MM.1S (cell line): ENCODE measurements around the gene DOCK11.
"Not testable (repeated sequence)": the region's sequence is repeated elsewhere in the genome, so short reads cannot be mapped to it uniquely, and the experiment has no call there.

Experiments used
- DNase-seq: peaks from one replicate; pipeline ENCODE4 v3.0.0-alpha.2; 2015
- H2AFZ ChIP-seq: fragments of 300-600 bp; sonication (generic); 2 replicates; pipeline ENCODE4 v1.6.0; 2016; ENCODE audit warnings: antibody characterized with exemption, low read length
- H3F3A ChIP-seq: fragments of 300-600 bp; sonication (generic); 2 replicates; pipeline ENCODE4 v1.6.1; 2016; ENCODE audit warnings: mild to moderate bottlenecking, antibody characterized with exemption, low read length, moderate library complexity, mixed read lengths; ENCODE audit not compliant: insufficient read depth
- H3K27ac ChIP-seq: fragments of 300-600 bp; sonication (generic); 2 replicates; pipeline ENCODE4 v1.5.1; 2016; ENCODE audit warnings: mild to moderate bottlenecking, low read length
- H3K27me3 ChIP-seq: fragments of 300-600 bp; sonication (generic); replicated peaks from 2 replicates; pipeline ENCODE4 v1.6.0; 2016; ENCODE audit warnings: low read length; ENCODE audit not compliant: insufficient read depth
- H3K36me3 ChIP-seq: fragments of 300-600 bp; sonication (generic); replicated peaks from 2 replicates; pipeline ENCODE4 v1.6.1; 2016; ENCODE audit warnings: mild to moderate bottlenecking, low read length, mixed read lengths; ENCODE audit not compliant: insufficient read depth
- H3K4me1 ChIP-seq: fragments of 300-600 bp; sonication (generic); 2 replicates; pipeline ENCODE4 v1.6.1; 2016; ENCODE audit warnings: low read length, mixed read lengths
- H3K4me2 ChIP-seq: fragments of 300-600 bp; sonication (generic); 2 replicates; pipeline ENCODE4 v1.6.0; 2016; ENCODE audit warnings: low read depth, low read length
- H3K4me3 ChIP-seq: fragments of 300-600 bp; sonication (generic); 2 replicates; pipeline ENCODE4 v1.5.1; 2016; ENCODE audit warnings: low read length, mixed read lengths
- H3K79me2 ChIP-seq: fragments of 300-600 bp; sonication (generic); 2 replicates; pipeline ENCODE4 v1.6.1; 2016; ENCODE audit warnings: mixed run types, low read length, mixed read lengths
- H3K9ac ChIP-seq: fragments of 300-600 bp; sonication (generic); 2 replicates; pipeline ENCODE4 v1.6.1; 2016; ENCODE audit warnings: low read length, mixed read lengths
- H3K9me2 ChIP-seq: fragments of 300-600 bp; sonication (generic); replicated peaks from 2 replicates; pipeline ENCODE4 v1.6.1; 2016; ENCODE audit warnings: mild to moderate bottlenecking, low read length, mixed read lengths; ENCODE audit not compliant: insufficient read depth
- H3K9me3 ChIP-seq: fragments of 300-600 bp; sonication (generic); replicated peaks from 2 replicates; pipeline ENCODE4 v1.6.1; 2016; ENCODE audit warnings: mild to moderate bottlenecking, low read length, mixed read lengths; ENCODE audit not compliant: insufficient read depth
- H4K20me1 ChIP-seq: fragments of 300-600 bp; sonication (generic); 2 replicates; pipeline ENCODE4 v1.6.1; 2016; ENCODE audit warnings: mild to moderate bottlenecking, low read length, moderate library complexity, mixed read lengths; ENCODE audit not compliant: insufficient read depth
- EZH2 ChIP-seq: fragments of 300-600 bp; sonication (generic); optimal IDR thresholded peaks from 2 replicates; pipeline ENCODE3; 2017; ENCODE audit warnings: low read depth, mild to moderate bottlenecking, antibody characterized with exemption, low read length, mixed read lengths
- EZH2phosphoT487 ChIP-seq: fragments of 300-600 bp; sonication (generic); IDR thresholded peaks from 2 replicates; pipeline ENCODE4 v1.6.1; 2018; ENCODE audit warnings: antibody characterized with exemption, low read length
- TF ChIP-seq, protein P1 (sequence below): fragments of 300-600 bp; sonication (generic); IDR thresholded peaks from 2 replicates; pipeline ENCODE4 v1.5.1; 2016; ENCODE audit warnings: antibody characterized with exemption, low read length, mixed read lengths

The DOCK11 gene

GRCh38 chrX:118484216-118484903 lies 11.3 kb upstream of the DOCK11 start:
- H3K9me3 ChIP-seq = no peaks in the 10 kb centered on the region
- H2AFZ ChIP-seq = no peak overlapping the region
- no peak for DNase-seq
- H3K4me2 ChIP-seq = no peak overlapping the region
- H3K4me3 ChIP-seq = no peak overlapping the region
- H3K27me3 ChIP-seq = no peaks in the 10 kb centered on the region
- no peaks in the 10 kb centered on the region for H3K79me2 ChIP-seq
- H3K36me3 ChIP-seq = no peaks in the 10 kb centered on the region
- no peaks in the 10 kb centered on the region for H3K4me1 ChIP-seq
- H4K20me1 ChIP-seq = no peaks in the 10 kb centered on the region
- no peak overlapping the region for H3K9ac ChIP-seq
- no peaks in the 10 kb centered on the region for H3K9me2 ChIP-seq
- no peaks in the 10 kb centered on the region for H3F3A ChIP-seq
- TF ChIP-seq, protein P1, sequence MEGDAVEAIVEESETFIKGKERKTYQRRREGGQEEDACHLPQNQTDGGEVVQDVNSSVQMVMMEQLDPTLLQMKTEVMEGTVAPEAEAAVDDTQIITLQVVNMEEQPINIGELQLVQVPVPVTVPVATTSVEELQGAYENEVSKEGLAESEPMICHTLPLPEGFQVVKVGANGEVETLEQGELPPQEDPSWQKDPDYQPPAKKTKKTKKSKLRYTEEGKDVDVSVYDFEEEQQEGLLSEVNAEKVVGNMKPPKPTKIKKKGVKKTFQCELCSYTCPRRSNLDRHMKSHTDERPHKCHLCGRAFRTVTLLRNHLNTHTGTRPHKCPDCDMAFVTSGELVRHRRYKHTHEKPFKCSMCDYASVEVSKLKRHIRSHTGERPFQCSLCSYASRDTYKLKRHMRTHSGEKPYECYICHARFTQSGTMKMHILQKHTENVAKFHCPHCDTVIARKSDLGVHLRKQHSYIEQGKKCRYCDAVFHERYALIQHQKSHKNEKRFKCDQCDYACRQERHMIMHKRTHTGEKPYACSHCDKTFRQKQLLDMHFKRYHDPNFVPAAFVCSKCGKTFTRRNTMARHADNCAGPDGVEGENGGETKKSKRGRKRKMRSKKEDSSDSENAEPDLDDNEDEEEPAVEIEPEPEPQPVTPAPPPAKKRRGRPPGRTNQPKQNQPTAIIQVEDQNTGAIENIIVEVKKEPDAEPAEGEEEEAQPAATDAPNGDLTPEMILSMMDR = no peak
- TF ChIP-seq EZH2phosphoT487 (no peak), EZH2 (no peak)
- H3K27ac ChIP-seq = no peak overlapping the region

- not testable (repeated sequence) for H3K4me3 ChIP-seq, H3F3A ChIP-seq, H3K36me3 ChIP-seq, H3K9me2 ChIP-seq, H3K9me3 ChIP-seq, H3K27ac ChIP-seq, H3K27me3 ChIP-seq, H3K4me1 ChIP-seq, DNase-seq, H3K9ac ChIP-seq, H3K79me2 ChIP-seq, H3K4me2 ChIP-seq, H2AFZ ChIP-seq, H4K20me1 ChIP-seq
Measured at GRCh38 chrX:118486693-118487092, 8.9 kb upstream of the DOCK11 start.

GRCh38 chrX:118493016-118493415 lies 2.6 kb upstream of the DOCK11 start:
- Histone ChIP-seq H3K9me3 (no peaks in the 10 kb centered on the region), H3K27me3 (no peaks in the 10 kb centered on the region), H4K20me1 (no peaks in the 10 kb centered on the region), H3K9me2 (no peaks in the 10 kb centered on the region), H2AFZ (no peak overlapping the region), H3K27ac (no peak overlapping the region), H3K79me2 (no peaks in the 10 kb centered on the region; the same call in 1 of the 2 replicates), H3K4me3 (no peak overlapping the region), H3K9ac (no peak overlapping the region), H3F3A (no peaks in the 10 kb centered on the region), H3K4me2 (no peak overlapping the region), H3K36me3 (no peaks in the 10 kb centered on the region), H3K4me1 (no peaks in the 10 kb centered on the region)
- DNase-seq = no peak
- TF ChIP-seq EZH2 = no peak
- TF ChIP-seq, protein P1 = no peak
- TF ChIP-seq EZH2phosphoT487 = no peak

- H3K36me3 ChIP-seq = no peaks in the 10 kb centered on the region
- no peaks in the 10 kb centered on the region for H3K27me3 ChIP-seq
- H3K9me2 ChIP-seq = no peaks in the 10 kb centered on the region
- H2AFZ ChIP-seq = no peak overlapping the region
- no peak overlapping the region for H3K9ac ChIP-seq
- H3K4me3 ChIP-seq = no peak overlapping the region
- no peak for DNase-seq
- H3K27ac ChIP-seq = no peak overlapping the region
- no peaks in the 10 kb centered on the region for H3F3A ChIP-seq
- no peaks in the 10 kb centered on the region for H3K9me3 ChIP-seq
- H3K79me2 ChIP-seq = no peaks in the 10 kb centered on the region; the same call in 1 of the 2 replicates
- TF ChIP-seq, protein P1 = no peak
- TF ChIP-seq EZH2 (no peak), EZH2phosphoT487 (no peak)
- H3K4me1 ChIP-seq = no peaks in the 10 kb centered on the region
- no peaks in the 10 kb centered on the region for H4K20me1 ChIP-seq
- no peak overlapping the region for H3K4me2 ChIP-seq
Measured at GRCh38 chrX:118493653-118494297, 1.8 kb upstream of the DOCK11 start.
